Measurements from ENCODE around the gene TRRAP. TPM values are rescaled to one million over a fixed set of nuclear protein-coding genes. Genes with fewer than 3 reads are reported as not detected.

Gene TRRAP
- total RNA-seq, 2 experiments from 2014 or later = 44.5 to 46.5 TPM

DNA sequence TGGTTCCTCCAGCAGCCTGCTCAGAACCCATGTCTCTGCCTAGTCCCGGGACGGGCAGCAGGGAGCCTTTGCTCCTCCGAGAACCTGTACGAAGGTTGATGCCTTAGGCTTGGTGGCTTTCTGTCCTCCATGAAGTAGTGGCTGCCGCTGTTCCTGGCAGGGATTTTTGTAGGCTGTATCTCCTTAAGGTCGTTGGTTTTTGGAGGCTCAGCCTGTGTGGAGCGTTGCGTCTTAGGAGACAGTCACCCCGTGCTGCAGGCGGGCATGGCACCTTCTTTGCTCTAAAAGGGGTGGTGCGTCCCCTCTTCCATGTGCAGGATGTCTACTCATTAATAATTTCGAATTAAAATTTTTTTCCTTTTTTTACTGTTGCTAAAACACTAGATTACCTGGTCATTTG is 92.5 kb downstream of the TRRAP start:
- Mint-ChIP-seq H3K9me3 (no peaks in the 10 kb centered on the region), H3K36me3 (peaks cover 14% of the 10 kb centered on the region), H3K27me3 (no peaks in the 10 kb centered on the region), H3K27ac (no peak overlapping the region), H3K4me1 (no peaks in the 10 kb centered on the region), H3K4me3 (no peak overlapping the region)
- DNase-seq = no peak

DNA sequence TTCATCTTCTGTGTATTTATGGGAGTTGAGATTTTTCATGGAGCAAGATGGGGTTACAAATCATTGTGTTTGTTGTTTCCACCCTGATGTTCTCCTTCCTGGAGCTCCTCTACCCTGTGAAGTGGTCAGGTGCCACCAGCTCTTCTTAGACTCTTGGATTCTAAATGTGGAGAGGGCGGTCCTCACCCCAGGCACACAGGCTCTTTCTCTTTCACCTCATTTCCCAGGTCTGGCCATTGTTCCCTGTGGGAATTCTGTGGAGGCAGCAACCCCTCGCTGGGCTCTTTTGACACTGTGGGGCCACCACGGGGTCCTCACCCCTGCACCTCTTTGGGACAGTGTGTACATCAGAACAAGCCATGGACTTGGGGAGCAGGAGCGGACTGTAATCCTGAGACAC is 95.9 kb downstream of the TRRAP start:
- Mint-ChIP-seq H3K9me3 (no peaks in the 10 kb centered on the region), H3K27ac (no peak overlapping the region), H3K4me3 (no peak overlapping the region), H3K4me1 (no peaks in the 10 kb centered on the region), H3K36me3 (peaks cover 21% of the 10 kb centered on the region), H3K27me3 (no peaks in the 10 kb centered on the region)
- DNase-seq = no peak

DNA sequence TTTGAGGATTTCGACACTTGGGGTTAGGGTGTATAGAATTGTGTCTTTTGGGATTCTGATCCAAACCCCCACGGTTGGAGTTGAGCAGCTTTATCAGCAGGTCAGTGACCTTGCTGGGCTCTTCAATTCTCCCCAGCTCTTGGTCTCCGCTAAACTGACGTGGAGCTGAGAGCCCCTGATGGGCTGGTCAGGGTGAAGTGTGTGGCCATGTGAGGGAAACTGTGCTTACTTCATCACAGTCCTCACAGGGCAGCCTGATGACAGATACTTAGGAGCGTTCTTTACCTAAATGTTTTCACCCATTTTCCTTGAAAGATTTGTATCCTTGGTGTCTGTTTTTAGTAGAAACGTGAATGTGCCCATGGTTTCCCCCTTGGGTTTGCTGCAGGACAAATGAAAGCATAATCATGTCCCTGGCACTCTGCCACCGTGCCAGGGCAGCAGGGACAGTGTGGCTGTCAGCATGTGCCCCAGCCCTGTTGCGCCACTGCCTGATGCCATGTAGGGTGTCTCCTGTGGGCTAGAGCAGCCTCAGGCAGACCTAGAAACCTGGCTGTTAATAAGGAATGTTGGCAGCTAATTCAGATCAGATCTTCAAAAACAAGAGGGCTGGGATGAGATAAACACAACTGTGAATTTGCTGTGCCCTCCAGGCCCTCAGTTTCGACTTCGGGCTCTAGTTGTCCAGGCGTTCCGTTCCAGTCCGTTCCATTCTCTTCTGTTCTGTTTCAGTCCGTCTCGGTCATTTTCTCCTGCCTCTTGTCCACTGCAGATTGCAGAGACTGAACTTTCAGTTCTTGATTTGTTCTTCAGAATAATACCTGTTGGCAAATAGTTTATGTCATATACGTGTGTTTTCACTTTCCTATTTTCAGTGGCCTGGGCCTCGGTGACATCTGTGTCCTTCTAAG is 96.8 kb downstream of the TRRAP start:
- no peaks in the 10 kb centered on the region for H3K27me3 Mint-ChIP-seq
- DNase-seq = no peak
- no peak overlapping the region for H3K4me3 Mint-ChIP-seq
- no peaks in the 10 kb centered on the region for H3K4me1 Mint-ChIP-seq
- H3K36me3 Mint-ChIP-seq = peaks cover 21% of the 10 kb centered on the region
- H3K27ac Mint-ChIP-seq = no peak overlapping the region
- no peaks in the 10 kb centered on the region for H3K9me3 Mint-ChIP-seq

DNA sequence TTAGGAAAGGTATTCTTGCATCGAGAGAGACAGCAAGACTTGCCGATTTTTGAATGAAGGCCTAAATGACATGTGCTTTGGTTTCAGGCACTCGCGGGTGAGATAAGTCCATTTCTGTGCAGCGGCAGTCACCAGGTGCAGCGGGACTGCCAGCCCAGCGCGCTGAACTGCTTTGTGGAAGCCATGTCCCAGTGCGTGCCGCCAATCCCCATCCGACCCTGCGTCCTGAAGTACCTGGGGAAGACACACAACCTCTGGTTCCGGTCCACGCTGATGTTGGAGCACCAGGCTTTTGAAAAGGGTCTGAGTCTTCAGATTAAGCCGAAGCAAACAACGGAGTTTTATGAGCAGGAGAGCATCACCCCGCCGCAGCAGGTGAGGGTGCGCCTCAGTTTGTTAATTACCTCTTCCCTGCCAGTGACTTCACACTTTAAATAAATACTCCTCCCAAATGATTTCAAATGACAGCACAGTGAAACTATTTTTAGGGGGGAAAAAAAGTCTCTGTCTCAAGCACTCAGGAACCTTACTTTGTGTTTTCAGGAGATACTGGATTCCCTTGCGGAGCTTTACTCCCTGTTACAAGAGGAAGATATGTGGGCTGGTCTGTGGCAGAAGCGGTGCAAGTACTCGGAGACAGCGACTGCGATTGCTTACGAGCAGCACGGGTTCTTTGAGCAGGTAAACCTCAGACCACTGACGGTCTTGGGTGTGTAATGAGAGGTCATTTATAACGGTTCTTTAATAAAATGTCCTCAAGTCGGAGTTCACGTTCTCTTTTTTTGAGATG is 98.3 kb downstream of the TRRAP start:
- Mint-ChIP-seq H3K36me3 (peaks cover 23% of the 10 kb centered on the region), H3K27me3 (no peaks in the 10 kb centered on the region), H3K27ac (no peak overlapping the region), H3K9me3 (no peaks in the 10 kb centered on the region), H3K4me1 (no peaks in the 10 kb centered on the region), H3K4me3 (no peak overlapping the region)
- no peak for DNase-seq

DNA sequence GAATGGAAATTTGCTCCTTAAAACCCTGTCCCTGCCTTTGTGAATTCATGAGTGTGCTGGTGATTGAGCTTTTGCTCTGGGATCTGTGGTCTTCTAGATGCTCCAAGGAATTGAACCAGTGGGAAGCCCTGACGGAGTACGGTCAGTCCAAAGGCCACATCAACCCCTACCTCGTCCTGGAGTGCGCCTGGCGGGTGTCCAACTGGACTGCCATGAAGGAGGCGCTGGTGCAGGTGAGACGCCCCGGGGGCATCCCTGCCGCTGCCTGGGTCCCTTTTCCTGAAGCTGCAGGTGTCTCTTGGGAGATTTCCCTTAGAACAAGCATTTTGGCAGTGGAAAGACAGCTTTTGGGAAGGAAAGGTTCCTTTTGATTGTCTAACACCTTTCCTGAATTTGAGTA is 100.3 kb downstream of the TRRAP start:
- no peak overlapping the region for H3K27ac Mint-ChIP-seq
- peaks cover 27% of the 10 kb centered on the region for H3K36me3 Mint-ChIP-seq
- no peaks in the 10 kb centered on the region for H3K27me3 Mint-ChIP-seq
- no peaks in the 10 kb centered on the region for H3K9me3 Mint-ChIP-seq
- no peak for DNase-seq
- H3K4me1 Mint-ChIP-seq = no peaks in the 10 kb centered on the region
- H3K4me3 Mint-ChIP-seq = no peak overlapping the region

DNA sequence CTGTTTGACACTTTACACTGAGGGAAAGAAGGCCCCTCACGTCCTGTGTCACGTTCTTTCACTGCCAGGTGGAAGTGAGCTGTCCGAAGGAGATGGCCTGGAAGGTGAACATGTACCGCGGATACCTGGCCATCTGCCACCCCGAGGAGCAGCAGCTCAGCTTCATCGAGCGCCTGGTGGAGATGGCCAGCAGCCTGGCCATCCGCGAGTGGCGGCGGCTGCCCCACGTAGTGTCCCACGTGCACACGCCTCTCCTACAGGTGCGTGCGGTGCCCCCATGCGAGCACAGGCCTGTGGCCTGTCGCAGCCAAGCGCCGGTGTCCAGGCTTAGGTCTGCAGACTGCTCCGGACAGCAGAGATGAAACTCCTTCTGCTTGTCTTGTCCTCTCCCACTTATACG is 103.4 kb downstream of the TRRAP start:
- Mint-ChIP-seq H3K9me3 (peaks cover 9% of the 10 kb centered on the region), H3K27ac (no peak overlapping the region), H3K27me3 (no peaks in the 10 kb centered on the region), H3K4me1 (no peaks in the 10 kb centered on the region), H3K36me3 (peaks cover 44% of the 10 kb centered on the region), H3K4me3 (no peak overlapping the region)
- DNase-seq = no peak

DNA sequence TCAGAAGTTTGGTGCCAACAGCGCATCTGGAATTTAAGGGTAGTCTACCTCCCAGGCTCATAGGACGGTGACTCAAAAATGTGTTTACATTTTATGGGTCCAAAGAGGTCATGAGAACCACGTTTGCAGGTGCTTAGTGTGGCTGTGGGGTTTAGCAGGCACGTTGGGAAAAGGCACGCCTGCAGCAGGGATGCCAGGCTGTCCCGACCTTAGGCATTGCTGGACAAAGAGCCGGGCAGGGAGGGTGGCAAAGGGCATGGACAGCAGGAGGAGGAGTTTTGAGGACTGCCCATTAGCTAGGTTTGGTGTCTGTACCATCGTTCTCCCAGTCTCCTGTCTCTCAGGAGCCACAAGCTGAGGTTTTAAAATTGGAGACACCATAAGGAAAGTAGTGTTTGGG is 104.4 kb downstream of the TRRAP start:
- Mint-ChIP-seq H3K27ac (no peak overlapping the region), H3K36me3 (peaks cover 49% of the 10 kb centered on the region), H3K27me3 (no peaks in the 10 kb centered on the region), H3K4me1 (peaks cover 7% of the 10 kb centered on the region), H3K4me3 (no peak overlapping the region), H3K9me3 (peaks cover 9% of the 10 kb centered on the region)
- DNase-seq = no peak

DNA sequence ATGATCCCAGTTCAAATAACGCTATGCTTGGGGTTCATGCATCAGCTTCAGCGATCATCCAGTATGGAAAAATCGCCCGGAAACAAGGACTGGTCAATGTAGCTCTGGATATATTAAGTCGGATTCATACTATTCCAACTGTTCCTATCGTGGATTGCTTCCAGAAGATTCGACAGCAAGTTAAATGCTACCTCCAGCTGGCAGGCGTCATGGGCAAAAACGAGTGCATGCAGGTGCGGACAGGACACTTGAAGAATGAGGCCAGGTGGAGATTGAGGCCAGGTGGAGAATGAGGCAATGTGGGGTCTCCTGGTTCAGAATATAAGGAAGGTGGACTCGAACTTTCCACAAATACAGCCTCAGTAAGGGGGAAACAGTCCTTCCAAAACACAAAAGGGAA is 105.8 kb downstream of the TRRAP start:
- peaks cover 9% of the 10 kb centered on the region for H3K9me3 Mint-ChIP-seq
- H3K36me3 Mint-ChIP-seq = peaks cover 62% of the 10 kb centered on the region
- H3K4me3 Mint-ChIP-seq = no peak overlapping the region
- no peak overlapping the region for H3K27ac Mint-ChIP-seq
- no peaks in the 10 kb centered on the region for H3K27me3 Mint-ChIP-seq
- H3K4me1 Mint-ChIP-seq = peaks cover 21% of the 10 kb centered on the region
- no peak for DNase-seq

DNA sequence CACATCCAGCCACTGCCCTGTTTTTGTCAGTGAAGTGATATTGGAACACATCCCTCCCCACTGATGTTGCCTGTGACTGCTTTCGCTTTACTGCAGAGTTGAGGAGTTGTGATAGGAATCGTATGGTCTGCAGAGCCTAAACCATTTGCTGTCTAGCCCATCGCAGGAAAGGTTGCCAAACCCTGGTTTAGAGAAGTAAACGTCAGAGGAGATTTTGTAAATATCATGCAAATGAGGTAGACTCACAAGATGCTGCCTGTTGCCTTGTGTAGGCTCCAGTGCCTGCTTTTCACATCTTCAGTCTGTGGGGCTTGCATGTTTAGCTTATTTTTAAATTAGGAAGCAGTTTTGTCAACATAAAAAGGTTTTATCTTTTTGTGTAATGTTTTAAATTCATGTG is 107.1 kb downstream of the TRRAP start:
- no peaks in the 10 kb centered on the region for H3K27me3 Mint-ChIP-seq
- H3K36me3 Mint-ChIP-seq = peaks cover 69% of the 10 kb centered on the region
- peaks cover 28% of the 10 kb centered on the region for H3K4me1 Mint-ChIP-seq
- no peak overlapping the region for H3K4me3 Mint-ChIP-seq
- H3K9me3 Mint-ChIP-seq = peaks cover 9% of the 10 kb centered on the region
- H3K27ac Mint-ChIP-seq = no peak overlapping the region
- DNase-seq = no peak

DNA sequence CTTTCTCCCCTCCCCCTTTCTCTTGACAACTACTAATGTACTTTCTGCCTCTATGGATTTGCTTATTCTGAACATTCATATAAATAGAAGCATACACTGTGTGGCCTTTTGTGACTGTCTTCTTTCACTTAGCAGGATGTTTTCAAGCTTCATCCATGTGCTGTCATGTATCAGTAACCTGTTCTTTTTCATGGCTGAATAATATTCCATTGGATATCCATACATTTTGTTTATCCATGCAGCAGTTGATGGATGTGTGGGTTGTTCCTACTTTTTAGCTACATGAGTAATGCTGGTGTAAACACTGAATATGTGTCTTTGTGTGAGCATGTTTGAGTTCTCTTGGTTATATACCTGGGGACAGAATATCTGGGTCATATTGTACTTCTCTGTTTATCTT is 107.6 kb downstream of the TRRAP start:
- Mint-ChIP-seq H3K27me3 (no peaks in the 10 kb centered on the region), H3K27ac (no peak overlapping the region), H3K36me3 (peaks cover 71% of the 10 kb centered on the region), H3K9me3 (peaks cover 9% of the 10 kb centered on the region), H3K4me1 (peaks cover 28% of the 10 kb centered on the region), H3K4me3 (no peak overlapping the region)
- DNase-seq = no peak

DNA sequence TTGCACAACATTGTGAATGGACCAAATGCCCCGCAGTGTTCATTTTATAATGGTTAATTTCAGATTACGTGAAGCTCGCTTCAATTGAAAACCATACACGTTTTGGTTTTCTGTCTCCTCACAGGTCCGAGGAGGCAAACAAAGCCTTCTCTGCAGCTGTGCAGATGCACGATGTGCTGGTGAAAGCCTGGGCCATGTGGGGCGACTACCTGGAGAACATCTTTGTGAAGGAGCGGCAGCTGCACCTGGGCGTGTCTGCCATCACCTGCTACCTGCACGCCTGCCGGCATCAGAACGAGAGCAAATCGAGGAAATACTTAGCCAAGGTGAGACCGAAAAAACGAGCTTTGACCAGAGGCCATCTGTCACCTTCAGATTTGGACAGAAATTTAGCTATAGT is 110.3 kb downstream of the TRRAP start:
- H3K4me3 Mint-ChIP-seq = no peak overlapping the region
- peaks cover 78% of the 10 kb centered on the region for H3K36me3 Mint-ChIP-seq
- peak overlapping the region; percentile 73 for H3K27ac Mint-ChIP-seq
- peaks cover 9% of the 10 kb centered on the region for H3K9me3 Mint-ChIP-seq
- peaks cover 36% of the 10 kb centered on the region for H3K4me1 Mint-ChIP-seq
- no peaks in the 10 kb centered on the region for H3K27me3 Mint-ChIP-seq
- DNase-seq = no peak

DNA sequence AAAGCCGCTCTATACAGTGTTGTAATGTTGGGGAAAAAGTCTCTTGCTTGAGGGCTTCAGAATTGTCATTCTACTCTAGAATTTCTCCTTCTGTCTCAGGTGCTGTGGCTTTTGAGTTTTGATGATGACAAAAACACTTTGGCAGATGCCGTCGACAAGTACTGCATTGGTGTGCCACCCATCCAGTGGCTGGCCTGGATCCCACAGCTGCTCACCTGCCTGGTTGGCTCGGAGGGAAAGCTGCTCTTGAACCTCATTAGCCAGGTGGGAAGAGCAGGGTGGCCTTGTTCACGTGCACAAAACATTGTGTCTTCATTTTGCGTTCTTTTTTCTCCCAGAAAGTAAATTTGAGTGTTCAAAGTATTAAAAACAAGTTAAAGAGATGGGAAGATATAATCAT is 112.0 kb downstream of the TRRAP start:
- Mint-ChIP-seq H3K36me3 (peaks cover 67% of the 10 kb centered on the region), H3K4me1 (peaks cover 36% of the 10 kb centered on the region), H3K27me3 (no peaks in the 10 kb centered on the region), H3K4me3 (peak overlapping the region; percentile 25), H3K27ac (no peak overlapping the region), H3K9me3 (peaks cover 9% of the 10 kb centered on the region)
- no peak for DNase-seq

DNA sequence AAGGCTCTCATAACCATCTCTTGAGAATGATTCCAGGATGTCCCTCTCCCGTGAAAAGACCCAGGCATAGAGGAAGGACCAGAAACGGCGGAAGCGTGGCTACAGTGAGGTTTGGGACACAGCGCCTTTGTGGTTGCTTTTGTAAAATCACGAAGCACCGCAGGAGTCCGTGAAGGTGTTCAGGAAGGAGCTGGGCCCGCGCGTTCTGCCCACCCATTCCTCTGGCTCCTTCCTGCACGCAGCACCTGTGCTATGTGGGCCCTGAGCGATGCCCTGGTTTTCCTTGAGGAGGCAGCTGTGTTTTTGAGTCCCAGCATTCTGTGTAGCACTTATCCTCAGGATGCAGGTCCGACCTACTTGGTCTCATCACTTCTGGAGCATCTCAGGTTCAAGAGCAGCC is 112.8 kb downstream of the TRRAP start:
- Mint-ChIP-seq H3K27ac (no peak overlapping the region), H3K27me3 (no peaks in the 10 kb centered on the region), H3K4me3 (no peak overlapping the region), H3K36me3 (peaks cover 67% of the 10 kb centered on the region), H3K9me3 (peaks cover 4% of the 10 kb centered on the region), H3K4me1 (peaks cover 43% of the 10 kb centered on the region)
- DNase-seq = no peak

DNA sequence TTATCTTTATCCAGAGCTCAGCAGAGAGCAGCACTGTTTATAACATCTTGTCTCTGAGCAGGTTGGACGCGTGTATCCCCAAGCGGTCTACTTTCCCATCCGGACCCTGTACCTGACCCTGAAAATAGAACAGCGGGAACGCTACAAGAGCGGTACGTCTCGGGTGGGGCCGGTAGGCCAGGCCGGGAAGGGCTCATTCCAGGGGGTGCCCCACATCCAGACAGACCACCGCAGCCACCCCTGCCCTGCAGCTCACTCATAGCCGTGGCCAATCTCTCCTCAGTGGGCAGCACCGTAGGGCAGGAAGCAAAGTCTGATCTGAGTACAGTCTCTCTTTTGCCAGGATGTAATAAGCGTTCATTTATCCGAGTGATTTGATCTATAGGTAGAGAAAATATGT is 113.7 kb downstream of the TRRAP start:
- peaks cover 59% of the 10 kb centered on the region for H3K36me3 Mint-ChIP-seq
- H3K9me3 Mint-ChIP-seq = no peaks in the 10 kb centered on the region
- peaks cover 47% of the 10 kb centered on the region for H3K4me1 Mint-ChIP-seq
- no peak overlapping the region for H3K27ac Mint-ChIP-seq
- DNase-seq = no peak
- no peak overlapping the region for H3K4me3 Mint-ChIP-seq
- H3K27me3 Mint-ChIP-seq = no peaks in the 10 kb centered on the region

DNA sequence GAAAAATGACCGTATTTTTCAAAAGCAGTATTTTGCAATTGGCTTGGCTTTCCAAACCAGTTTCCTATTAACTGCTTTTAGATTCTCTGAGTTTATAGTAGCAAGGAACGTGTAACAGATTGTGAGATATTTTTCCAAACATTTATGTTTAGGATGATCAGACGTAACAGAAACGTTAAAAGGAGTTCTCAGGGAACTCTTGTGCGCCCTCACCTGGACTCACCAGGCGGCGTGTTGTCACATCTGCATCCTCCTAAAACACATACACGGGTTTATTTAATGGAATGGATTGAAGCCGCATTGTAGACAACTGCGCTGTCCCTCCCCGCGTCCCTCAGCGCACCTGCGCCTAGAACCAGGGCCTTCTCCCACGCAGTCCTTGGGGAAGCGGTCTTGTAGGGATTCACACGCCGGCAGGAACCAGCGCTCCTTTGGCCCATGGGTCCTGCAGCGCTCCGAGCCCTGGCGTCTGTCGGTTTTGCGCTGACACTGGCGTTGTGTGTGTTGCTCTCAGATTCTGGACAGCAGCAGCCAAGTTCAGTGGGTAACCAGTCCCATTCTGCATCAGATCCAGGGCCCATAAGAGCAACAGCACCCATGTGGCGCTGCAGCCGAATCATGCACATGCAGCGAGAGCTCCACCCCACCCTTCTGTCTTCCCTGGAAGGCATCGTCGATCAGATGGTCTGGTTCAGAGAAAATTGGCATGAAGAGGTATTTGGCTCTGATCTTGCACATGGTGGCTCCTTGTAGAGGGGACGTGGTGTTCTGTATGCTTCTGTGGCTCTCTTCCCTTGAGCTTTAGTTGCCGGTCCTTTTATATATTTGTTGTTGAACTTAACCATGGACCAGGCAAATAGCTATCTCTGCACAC is 114.9 kb downstream of the TRRAP start:
- no peak overlapping the region for H3K4me3 Mint-ChIP-seq
- no peaks in the 10 kb centered on the region for H3K9me3 Mint-ChIP-seq
- peaks cover 38% of the 10 kb centered on the region for H3K4me1 Mint-ChIP-seq

More for the DNA sequence above, 114.9 kb downstream of the TRRAP start:
- Mint-ChIP-seq H3K27me3 (no peaks in the 10 kb centered on the region), H3K27ac (no peak overlapping the region), H3K36me3 (peaks cover 47% of the 10 kb centered on the region)
- no peak for DNase-seq

Data from activated naive CD8-positive, alpha-beta T cell treated with anti-CD3 and anti-CD28 coated beads for 36 hours (primary cell).